Middle frontal gyrus (tissue), 1 donor: Measurements from ENCODE around the gene PAQR5.
"Not testable (repeated sequence)": the region's sequence is repeated elsewhere in the genome, so short reads cannot be mapped to it uniquely, and the experiment has no call there.

Experiments
- DNase-seq: peaks from one replicate; pipeline ENCODE4 v3.0.0-alpha.2; 2015; ENCODE audit warnings: low spot score; ENCODE audit errors: extremely low spot score

PAQR5 gene

DNA sequence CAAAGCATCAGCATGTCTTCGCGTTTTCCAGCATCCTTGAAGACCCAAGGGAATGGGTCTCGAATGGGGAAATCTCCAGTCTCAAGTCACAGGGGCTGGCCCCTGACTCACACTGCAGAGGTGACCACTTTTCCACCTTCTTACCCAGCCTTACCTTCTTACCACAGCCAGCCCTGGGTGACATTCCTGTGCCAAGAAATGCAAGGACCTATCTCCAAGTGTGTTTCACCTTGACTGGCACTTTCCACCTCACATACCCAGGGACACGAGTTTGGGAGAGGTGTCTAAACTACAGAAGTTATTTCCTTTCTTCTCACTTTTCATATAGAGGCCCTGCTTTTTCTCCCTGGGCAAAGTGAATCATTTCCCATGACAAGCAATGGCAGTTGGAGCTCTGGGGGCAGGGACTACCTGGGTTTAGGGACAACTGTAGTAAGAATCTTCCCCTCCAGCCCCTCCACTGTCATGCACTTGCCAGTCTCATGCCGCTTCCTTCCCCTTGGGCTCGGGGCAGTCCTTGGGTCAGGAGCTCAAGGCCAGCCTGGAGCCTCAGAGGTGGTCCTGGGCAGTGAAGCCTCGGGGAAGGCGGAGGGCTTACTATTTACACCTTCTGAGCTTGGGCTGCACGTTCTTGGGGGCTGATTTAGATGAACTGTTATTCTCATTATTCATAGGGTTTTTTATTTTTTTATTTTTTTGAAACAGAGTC lies 16.8 kb downstream of the PAQR5 start:
- no peak for DNase-seq

GRCh38 chr15:69316291-69316690 lies 17.6 kb downstream of the PAQR5 start:
- no peak for DNase-seq

GRCh38 chr15:69317392-69317841 lies 18.7 kb downstream of the PAQR5 start:
- DNase-seq = no peak

- no peak for DNase-seq
These were observed 19.3 kb downstream of the PAQR5 start for GRCh38 chr15:69318033-69318432.

GRCh38 chr15:69319384-69320375 lies 21.0 kb downstream of the PAQR5 start:
- DNase-seq = no peak

DNA sequence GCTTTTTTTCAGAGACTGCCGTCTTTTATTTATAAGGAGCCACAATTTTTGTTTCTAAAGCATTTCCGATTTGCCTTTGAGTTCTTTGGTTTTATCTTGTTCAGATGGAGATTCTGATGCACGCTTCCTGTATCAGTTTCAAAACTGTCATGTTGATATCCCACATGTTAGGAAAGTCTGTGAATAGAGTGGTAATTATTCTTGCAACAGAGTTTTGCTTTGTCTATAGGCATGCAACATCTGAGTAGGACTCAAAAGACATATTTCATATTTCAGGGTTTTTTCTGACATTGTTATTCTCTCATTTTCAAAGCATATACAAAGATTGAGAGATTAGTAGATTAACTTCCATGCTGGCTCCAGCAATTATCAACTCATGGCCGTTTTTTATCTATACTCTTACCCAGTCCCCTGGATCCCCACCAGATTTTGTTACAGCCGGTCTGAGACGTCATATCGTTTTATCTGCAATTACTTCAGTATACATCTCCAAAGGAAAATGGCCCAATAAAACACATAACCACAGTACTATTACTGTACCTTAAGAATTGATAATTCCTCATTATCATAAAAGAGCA lies 22.4 kb downstream of the PAQR5 start:
- no peak for DNase-seq

GRCh38 chr15:69323893-69324430 lies 25.2 kb downstream of the PAQR5 start:
- DNase-seq = no peak

GRCh38 chr15:69324565-69324964 lies 25.9 kb downstream of the PAQR5 start:
- no peak for DNase-seq

DNA sequence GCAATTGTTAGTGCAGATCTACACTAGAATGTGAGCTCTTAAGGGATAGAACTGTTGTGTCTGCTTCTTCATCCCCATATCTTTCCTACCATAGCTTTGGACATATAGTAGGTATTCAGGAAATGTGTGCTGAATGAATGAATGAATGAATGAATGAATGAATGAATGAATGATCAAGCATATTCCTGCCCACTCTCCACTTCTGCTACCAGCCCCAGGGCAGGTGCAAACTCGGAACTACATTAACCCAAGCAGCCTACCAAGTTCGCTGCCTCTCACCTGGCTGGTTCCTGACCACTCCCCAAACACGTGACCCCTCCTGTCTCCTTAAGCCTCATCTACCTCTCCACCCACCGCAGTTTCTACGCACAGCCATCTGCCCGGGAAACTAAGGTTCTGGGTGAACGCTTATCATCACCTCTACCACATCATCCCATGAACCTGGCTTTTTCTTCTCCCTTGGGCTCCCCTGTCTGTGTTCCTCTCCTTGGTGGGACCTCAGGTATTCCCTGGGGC lies 26.8 kb downstream of the PAQR5 start:
- DNase-seq = no peak

- no peak for DNase-seq
These were observed 29.4 kb downstream of the PAQR5 start for GRCh38 chr15:69328080-69328479.

GRCh38 chr15:69328739-69329138 lies 30.0 kb downstream of the PAQR5 start:
- DNase-seq = no peak

- no peak for DNase-seq
These were observed 38.4 kb downstream of the PAQR5 start for GRCh38 chr15:69337138-69337537.

GRCh38 chr15:69338535-69339213 lies 40.0 kb downstream of the PAQR5 start:
- DNase-seq = no peak

DNA sequence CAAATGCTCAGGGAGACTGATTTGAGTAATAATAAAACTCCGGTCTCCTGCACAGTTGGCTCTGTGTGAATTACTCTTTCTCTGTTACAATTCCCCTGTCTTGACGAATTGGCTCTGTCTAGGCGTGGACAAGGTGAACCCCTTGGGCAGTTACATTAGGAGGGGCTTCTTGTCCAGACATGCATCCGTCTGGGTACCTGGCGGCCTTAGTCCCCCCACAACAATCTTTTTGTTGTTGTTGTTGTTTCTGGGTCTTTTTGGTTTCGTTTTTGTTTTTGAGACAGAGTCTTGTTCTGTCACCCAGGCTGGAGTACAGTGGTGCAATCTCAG lies 40.5 kb downstream of the PAQR5 start:
- DNase-seq = not testable (repeated sequence)

DNA sequence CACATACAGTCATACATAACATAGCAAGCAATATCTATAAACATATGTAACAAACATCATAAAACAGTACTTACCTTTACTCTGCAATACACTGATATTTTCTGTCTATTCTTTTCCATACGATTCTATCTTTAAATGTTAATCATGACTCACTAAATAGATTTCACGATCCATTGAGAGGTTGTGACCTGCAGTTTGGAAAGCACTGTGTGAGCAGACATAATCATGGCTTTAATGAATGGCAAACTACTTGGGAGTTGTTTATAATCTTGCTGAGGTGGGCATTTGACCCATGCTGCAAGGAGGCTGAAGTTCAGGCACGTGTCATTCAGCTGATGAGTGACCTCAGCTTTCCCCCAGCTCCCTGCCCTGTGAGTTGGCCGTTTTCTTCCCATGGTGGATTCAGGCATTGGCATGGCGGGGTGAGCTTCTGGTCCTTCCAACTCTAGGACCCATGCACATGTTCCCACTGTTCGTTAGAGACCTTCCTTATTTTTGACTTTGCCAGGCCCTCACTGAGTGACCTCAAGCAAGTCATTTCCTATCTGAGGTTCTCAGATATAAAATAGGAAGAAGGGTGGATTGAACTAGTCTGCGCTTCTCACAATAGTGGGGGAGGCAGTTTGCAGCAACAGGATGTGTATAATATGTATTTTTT lies 41.7 kb downstream of the PAQR5 start:
- no peak for DNase-seq

DNA sequence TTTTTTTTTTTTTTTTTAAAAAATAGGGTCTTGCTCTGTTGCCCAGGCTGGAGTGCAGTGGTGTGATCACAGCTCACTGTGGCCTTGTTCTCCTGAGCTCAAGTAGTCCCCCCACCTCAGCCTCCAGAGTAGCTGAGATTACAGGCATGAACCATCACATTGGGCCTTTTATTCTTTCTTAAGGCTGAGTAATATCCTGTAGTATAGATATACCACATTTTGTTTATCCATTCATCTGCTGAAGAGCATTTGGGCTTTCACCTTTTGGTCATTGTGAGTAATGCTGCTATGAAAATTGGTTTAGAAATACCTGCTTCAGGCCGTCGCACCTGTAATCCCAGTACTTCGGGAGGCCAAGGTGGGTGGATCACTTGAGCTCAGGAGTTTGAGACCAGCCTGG lies 42.6 kb downstream of the PAQR5 start:
- no peak for DNase-seq

GRCh38 chr15:69342460-69343076 lies 43.9 kb downstream of the PAQR5 start:
- no peak for DNase-seq

GRCh38 chr15:69343133-69343532 lies 44.4 kb downstream of the PAQR5 start:
- DNase-seq = no peak

DNA sequence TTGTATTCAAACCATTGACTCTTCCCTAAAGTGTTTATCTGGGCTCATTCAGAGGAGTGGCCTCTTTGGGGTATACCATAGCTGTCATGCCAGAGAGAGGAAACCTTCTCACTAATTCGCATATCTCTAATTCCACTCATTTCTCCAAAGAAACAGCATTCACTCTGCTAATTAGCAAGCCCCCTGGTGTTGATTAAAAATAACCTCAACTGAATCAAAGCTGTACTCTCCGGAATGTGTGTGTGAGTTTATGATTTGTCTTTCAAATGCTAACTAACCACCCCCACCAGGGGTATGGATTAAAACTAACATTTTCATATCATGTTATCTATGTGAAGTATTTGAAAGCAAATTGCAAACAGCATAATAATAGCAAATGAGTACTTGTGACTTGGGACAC lies 45.5 kb downstream of the PAQR5 start:
- DNase-seq = no peak

DNA sequence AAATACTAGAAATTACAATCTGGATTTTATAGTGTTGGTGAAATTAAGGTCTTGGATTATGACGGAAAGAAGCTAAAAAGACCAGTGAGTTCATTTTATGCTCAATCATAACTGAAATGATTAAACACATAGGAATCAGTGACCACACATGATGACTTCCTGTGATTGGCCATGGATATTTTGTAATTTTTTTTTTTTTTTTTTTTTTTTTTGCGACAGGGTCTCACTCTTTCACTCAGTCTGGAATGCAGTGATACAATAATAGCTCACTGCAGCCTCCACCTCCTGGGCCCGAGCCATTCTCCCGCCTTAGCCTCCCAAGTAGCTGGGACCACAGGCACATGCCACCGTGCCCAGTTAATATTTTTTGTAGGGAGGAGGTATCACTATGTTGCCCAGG lies 47.4 kb downstream of the PAQR5 start:
- no peak for DNase-seq
